ENCODE results near the gene HSPA9.

The HSPA9 gene

GRCh38 chr5:138610415-138610917 is 35.3 kb upstream of the HSPA9 start:
- no peak for TF ChIP-seq TAF1 (IDR thresholded peaks at IDR 0.05; ENCODE audit: low read depth)
- TF ChIP-seq TCF12 (IDR thresholded peaks at IDR 0.05; ENCODE audit: low read depth): no peak
- no peak for TF ChIP-seq RAD21 (IDR thresholded peaks at IDR 0.05; ENCODE audit: low read depth)
- TF ChIP-seq EGR1 (IDR thresholded peaks at IDR 0.05): no peak
- no peak for TF ChIP-seq USF1 (IDR thresholded peaks at IDR 0.05)
- no peak for TF ChIP-seq FOXM1 (IDR thresholded peaks at IDR 0.05; ENCODE audit: borderline replicate concordance, low read depth)
- TF ChIP-seq NFIC (IDR thresholded peaks at IDR 0.05): no peak
- TF ChIP-seq YY1 (IDR thresholded peaks at IDR 0.05; ENCODE audit: low read depth): no peak
- TF ChIP-seq MAX (IDR thresholded peaks at IDR 0.05): no peak
- TF ChIP-seq EP300 (IDR thresholded peaks at IDR 0.05; ENCODE audit: borderline replicate concordance): no peak
- no peak for TF ChIP-seq CREB1 (IDR thresholded peaks at IDR 0.05; ENCODE audit: low read depth)
- TF ChIP-seq ZBTB7A (IDR thresholded peaks at IDR 0.05; ENCODE audit: low read depth): no peak
- TF ChIP-seq CEBPB (IDR thresholded peaks at IDR 0.05): no peak
- no peak for TF ChIP-seq REST (IDR thresholded peaks at IDR 0.05; ENCODE audit: low read depth)

GRCh38 chr5:138606378-138607064 is 31.3 kb upstream of the HSPA9 start:
- TF ChIP-seq USF1 (IDR thresholded peaks at IDR 0.05) (no peak), ZBTB7A (IDR thresholded peaks at IDR 0.05; ENCODE audit: low read depth) (no peak), MAX (IDR thresholded peaks at IDR 0.05) (no peak), YY1 (IDR thresholded peaks at IDR 0.05; ENCODE audit: low read depth) (no peak), RAD21 (IDR thresholded peaks at IDR 0.05; ENCODE audit: low read depth) (no peak), FOXM1 (IDR thresholded peaks at IDR 0.05; ENCODE audit: borderline replicate concordance, low read depth) (no peak), CREB1 (IDR thresholded peaks at IDR 0.05; ENCODE audit: low read depth) (no peak), EP300 (IDR thresholded peaks at IDR 0.05; ENCODE audit: borderline replicate concordance) (no peak), TCF12 (IDR thresholded peaks at IDR 0.05; ENCODE audit: low read depth) (no peak), TEAD4 (IDR thresholded peaks at IDR 0.05) (no peak), REST (IDR thresholded peaks at IDR 0.05; ENCODE audit: low read depth) (no peak), EGR1 (IDR thresholded peaks at IDR 0.05) (no peak), TAF1 (IDR thresholded peaks at IDR 0.05; ENCODE audit: low read depth) (no peak), NFIC (IDR thresholded peaks at IDR 0.05) (no peak), CEBPB (IDR thresholded peaks at IDR 0.05) (no peak)

GRCh38 chr5:138605254-138605972 is 30.2 kb upstream of the HSPA9 start:
- no peak for TF ChIP-seq REST (IDR thresholded peaks at IDR 0.05; ENCODE audit: low read depth)
- no peak for TF ChIP-seq ZBTB7A (IDR thresholded peaks at IDR 0.05; ENCODE audit: low read depth)
- TF ChIP-seq TAF1 (IDR thresholded peaks at IDR 0.05; ENCODE audit: low read depth): no peak
- TF ChIP-seq FOXM1 (IDR thresholded peaks at IDR 0.05; ENCODE audit: borderline replicate concordance, low read depth): no peak
- TF ChIP-seq NFIC (IDR thresholded peaks at IDR 0.05): no peak
- TF ChIP-seq EGR1 (IDR thresholded peaks at IDR 0.05): no peak
- no peak for TF ChIP-seq USF1 (IDR thresholded peaks at IDR 0.05)
- TF ChIP-seq YY1 (IDR thresholded peaks at IDR 0.05; ENCODE audit: low read depth): no peak
- no peak for TF ChIP-seq EP300 (IDR thresholded peaks at IDR 0.05; ENCODE audit: borderline replicate concordance)
- no peak for TF ChIP-seq TEAD4 (IDR thresholded peaks at IDR 0.05)
- no peak for TF ChIP-seq RAD21 (IDR thresholded peaks at IDR 0.05; ENCODE audit: low read depth)
- TF ChIP-seq CEBPB (IDR thresholded peaks at IDR 0.05): no peak
- TF ChIP-seq CREB1 (IDR thresholded peaks at IDR 0.05; ENCODE audit: low read depth): no peak
- no peak for TF ChIP-seq MAX (IDR thresholded peaks at IDR 0.05)
- TF ChIP-seq TCF12 (IDR thresholded peaks at IDR 0.05; ENCODE audit: low read depth): no peak

Data from Ishikawa (cell line).